Measurements from ENCODE around the gene G3BP2.
"Not testable (repeated sequence)": the region's sequence is repeated elsewhere in the genome, so short reads cannot be mapped to it uniquely, and the experiment has no call there.

Gene G3BP2

DNA sequence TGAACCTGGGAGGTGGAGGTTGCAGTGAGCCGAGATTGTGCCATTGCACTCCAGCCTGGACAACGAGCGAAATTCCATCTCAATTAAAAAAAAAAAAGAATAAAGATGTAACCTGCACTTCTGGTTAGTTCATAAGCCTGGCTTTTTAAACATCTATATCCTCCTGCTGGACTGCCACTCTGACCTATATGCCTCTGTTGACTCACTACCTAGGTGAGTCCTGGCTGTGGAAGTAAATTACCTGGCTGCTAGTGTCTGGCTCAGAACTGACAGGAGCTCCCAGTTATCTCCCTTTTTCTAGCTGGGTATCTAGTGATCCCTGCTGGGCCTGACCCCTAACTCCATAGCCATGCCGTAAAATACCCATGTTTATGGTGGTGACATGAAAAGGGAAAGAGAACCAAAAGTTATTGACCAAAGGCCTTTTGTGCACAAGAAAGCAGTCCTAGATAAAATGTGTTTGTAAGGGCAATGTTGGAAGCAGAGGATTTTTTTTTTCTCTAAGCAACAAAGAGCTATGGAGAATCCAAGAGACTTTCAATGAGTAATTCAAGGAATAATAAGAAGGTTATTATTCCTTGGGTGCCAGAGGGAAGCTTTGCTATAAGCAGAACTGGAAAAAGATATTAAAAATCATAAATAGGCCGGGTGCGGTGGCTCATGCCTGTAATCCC lies 10.4 kb upstream of the G3BP2 start:
- DNase-seq (ENCODE audit: low read depth), result no peak

DNA sequence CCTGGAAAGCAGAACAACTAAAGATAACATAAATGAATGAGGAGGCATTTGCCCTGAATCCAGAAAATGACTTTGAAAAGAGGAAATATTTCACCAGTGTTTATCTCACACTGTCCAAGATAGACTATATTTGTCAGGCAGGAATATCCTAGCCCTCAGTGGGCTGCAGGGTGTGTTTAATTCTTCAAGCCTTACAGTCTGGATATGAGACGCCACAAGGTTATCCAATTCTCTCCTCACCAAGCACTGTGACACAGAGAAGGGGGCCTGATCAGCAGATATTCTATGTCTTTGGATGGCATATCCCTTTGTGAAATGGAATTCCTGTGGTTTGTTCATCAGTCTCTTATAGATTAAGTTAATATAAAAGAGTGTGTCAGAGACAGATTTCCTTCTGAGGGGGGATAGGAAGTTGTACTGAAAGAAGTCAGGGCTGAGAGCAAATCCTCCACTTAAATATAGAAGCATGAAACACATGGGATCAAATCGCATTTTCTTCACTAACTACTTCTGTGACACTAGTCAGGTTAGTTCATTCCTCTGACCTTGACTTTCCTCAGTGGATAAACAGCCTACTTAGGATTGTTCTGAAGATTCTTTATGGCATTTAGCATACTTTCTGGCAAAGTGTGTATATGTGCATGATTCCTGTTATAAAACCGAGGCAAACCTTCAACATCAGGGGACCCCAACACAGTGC lies 6.8 kb upstream of the G3BP2 start:
- no peak for DNase-seq (ENCODE audit: low read depth)

DNA sequence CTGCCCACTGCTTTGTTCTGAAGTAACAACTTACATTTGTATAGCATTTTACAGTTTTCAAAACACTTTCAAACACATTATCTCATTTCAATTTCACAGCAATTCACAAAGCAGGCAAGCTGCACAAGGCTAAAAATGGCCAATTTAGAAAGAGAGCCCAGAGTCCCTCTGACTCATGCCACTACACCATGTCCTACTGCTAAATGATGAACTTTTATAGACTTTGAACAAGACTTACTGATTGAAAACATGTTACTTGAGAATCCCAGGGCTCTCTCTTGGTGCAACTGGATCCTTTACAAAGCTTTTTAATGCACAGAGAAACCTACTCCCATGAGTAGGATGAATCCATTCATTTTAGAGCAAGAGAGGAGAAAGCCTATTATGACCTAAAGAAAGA lies 5.8 kb upstream of the G3BP2 start:
- DNase-seq (ENCODE audit: low read depth), result no peak

DNA sequence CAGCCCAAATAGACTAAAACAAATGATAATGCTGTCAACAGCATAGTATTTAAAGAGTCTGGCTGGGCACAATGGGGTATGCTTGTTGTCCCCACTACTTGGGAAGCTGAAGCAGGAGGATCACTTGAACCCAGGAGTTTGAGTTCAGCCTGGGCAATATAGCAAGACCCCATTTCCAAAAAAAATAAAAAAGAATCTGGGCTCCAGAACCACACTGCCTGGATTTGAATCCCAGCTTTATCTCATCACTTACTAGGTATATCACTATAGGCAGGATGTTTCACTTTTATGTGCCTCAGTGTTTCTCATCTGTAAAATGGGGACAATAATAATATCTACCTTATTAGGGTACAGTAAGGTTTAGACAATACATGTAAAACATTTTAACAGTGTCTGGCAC lies 5.3 kb upstream of the G3BP2 start:
- DNase-seq (ENCODE audit: low read depth), result no peak

DNA sequence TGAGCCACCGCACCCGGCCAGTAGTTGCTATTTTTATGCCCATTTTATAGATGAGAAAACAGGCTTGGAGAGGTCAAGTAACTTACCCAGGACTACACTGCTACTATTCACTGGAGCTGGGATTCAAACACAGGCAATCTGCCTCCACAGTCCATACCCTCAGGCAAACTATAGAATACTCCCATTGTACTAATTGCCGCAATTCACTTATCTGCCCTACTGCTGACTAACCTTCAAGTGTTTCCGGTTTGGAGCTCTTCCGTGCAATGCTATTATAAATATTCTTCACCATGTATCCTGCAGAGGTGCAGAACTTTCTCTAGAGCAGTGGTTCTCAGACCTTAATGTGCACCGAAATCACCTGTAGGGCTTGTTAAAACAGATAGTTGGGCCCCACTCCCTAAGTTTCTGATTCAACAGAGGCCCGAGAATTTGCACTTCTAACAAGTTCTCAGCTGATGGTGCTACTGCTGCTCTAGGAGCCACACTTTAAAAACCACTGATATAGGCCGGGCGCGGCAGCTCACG lies 1.9 kb upstream of the G3BP2 start:
- no peak for DNase-seq (ENCODE audit: low read depth)

DNA sequence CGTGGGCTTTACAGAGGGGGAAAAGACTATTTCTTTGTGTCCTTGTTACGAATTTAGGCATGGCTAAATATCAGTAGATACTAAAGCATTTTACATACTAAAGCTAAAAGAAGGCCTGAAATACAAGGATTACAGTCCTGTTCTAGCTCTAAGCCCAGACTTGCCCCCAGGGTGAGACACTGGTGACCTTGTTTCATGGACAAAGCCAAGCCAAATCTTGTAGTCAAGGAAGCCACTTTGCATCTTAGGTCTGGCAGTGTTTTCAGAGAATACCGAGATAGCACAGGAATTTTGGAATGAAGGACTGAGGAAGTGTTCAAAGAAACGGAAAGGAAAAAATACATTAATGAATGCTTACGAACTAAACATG lies 733 bp upstream of the G3BP2 start:
- no peak for DNase-seq (ENCODE audit: low read depth)

DNA sequence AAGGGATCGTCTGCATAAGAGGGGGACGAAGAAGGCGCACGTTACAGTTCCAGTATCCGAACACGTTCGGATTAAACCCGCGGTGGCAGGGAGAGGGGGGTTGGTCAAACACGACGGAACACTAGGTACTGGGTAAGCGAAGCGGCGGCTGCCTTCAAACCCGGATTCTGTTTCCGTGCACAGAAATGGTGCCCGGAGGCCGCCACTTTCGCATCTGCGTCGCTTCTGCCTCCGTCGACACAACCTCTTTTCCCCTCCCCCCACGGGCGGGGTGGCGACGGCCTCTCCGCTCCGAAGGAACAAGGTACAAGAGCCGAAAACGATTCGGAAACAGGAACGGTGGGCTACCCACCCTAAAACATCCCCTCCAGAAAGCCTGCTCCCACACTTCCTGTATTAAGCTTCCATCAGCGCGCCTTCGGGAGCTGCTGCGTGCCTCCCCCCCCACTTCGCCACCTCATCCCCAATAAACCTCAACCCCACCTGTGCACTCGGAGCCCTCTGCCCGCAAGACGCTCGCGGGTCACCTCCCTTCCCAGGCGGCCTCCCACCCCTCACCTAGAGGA lies 667 bp downstream of the G3BP2 start:
- peak; percentile 26 for DNase-seq (ENCODE audit: low read depth)

DNA sequence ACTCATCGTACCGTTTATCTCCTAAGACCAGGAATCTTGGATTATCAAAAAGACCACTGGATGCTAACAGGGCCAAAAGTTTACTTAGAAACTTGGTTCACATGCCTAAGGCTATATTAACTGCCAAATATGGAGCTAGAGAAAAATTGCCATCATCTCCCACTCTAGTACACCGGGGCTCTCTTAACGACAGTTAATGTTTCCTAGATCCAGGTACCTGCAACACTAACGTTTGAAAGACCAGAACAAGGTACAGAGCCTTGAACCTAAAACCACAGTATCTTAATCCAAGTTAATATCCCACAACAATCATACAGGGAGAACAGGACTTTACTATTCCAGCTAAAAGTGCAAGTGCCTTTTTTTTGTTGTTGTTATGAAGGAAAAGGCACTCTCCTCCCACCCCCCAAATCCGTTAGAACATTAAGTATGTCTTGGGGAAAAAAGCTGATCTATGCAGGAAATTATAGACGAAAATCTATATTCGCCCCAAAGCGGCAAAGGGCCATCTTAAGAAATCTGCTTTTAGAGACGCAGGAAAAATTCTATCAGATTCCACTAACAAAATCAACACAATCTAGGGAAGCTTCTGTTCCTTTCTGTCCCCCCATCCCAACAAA lies 1.3 kb downstream of the G3BP2 start:
- no peak for DNase-seq (ENCODE audit: low read depth)

DNA sequence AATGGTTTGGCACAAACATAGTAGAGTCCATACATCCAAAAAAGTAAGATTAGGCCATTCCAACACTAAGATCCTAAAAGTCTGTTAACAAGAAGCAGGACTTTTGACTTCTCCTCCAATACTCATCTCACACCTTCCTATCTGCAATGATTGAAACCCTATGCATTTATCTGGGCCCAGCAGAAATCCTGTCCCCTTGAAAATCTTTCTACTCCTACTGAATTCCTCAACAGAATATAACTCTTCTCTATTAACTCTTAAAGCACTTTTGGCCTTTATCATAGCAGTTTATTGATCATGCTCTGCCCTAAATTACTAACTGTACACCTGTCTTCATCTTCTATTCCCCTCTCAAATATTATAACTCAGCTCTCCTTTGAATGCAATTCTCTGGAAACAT lies 4.6 kb downstream of the G3BP2 start:
- no peak for DNase-seq (ENCODE audit: low read depth)

DNA sequence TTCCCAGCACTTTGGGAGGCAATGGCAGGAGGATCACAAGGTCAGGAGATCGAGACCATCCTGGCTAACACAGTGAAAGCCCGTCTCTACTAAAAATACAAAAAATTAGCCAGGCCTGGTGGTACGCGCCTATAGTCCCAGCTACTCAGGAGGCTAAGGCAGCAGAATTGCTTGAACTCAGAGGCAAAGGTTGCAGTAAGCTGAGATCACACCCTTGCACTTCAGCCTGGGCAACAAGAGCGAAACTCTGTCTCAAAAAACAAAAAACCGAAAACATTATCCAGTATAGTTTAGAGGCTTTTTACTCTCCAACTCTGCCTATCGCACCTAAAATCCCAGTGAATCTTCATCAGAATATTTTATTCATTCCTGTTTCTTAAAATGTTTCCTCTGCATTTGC lies 5.6 kb downstream of the G3BP2 start:
- DNase-seq (ENCODE audit: low read depth), result not testable (repeated sequence)

DNA sequence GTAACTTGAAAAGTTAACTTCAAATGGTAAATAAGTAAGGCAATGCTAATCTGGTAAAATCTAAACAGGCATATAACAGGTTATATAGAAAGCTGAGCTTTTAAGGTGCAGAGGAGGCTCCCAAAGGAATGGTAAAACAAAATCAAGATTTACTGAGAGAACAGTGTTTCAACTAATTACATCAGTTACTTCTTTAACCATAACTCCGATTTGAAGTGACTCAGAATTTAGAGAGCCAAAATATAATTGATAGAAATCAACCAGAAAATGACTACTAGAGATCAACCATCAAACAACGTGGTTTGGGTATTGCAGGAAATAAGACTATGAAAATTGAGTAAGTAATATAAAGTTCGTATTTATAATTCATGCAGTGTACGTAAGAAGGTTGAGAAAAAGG lies 6.9 kb downstream of the G3BP2 start:
- DNase-seq (ENCODE audit: low read depth), result no peak

DNA sequence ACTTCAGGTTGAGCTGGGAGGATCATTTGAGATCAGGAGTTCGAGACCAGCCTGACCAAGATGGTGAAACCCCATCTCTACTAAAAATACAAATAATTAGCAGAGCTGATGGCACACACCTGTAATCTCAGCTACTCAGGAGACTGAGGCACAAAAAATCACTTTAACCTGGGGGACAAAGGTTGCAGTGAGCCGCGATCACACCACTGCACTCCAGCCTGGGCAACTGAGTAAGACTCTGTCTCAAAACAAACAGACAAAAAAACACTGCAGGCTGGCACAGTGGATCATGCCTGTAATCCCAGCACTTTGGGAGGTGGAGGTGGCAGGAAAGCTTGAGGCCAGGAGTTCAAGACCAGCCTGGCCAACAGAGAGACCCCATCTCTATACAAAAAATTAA lies 8.6 kb downstream of the G3BP2 start:
- not testable (repeated sequence) for DNase-seq (ENCODE audit: low read depth)

DNA sequence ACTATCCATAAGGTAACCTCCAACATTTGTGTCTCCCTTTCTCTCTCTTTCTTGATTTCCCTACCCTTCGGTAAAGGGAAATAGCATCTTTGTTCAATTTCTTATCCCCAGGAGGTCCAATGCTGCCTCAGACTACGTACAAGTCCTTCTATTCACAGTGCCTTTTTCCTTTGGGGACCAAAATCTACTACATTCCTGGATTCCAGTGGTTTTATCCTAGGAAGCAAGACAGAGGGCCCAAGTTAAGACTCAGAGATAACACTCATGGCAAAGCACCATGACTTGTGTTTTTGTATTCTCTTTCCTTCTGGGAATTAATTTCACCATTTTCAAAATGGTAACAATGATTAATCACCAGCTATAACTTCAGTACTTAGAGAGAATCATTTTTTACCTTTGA lies 10.6 kb downstream of the G3BP2 start:
- no peak for DNase-seq (ENCODE audit: low read depth)

DNA sequence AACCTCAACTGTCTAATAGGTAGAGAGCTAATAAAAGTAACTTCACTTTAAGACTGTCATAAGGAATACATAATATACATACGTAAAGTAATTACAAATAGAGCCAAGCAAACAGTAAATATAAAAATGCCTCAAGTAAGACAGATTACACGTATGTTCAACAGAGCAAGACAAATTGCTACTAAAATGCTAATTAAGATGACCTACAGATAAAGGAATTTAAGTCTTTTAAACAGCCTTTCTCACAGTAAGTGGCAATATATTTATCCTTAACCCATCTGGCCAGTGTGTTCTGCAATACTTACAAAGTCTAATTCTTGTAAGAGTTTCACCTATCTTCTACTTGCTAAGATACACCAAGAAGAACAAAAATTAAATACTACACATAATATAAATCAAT lies 12.7 kb downstream of the G3BP2 start:
- no peak for DNase-seq (ENCODE audit: low read depth)

DNA sequence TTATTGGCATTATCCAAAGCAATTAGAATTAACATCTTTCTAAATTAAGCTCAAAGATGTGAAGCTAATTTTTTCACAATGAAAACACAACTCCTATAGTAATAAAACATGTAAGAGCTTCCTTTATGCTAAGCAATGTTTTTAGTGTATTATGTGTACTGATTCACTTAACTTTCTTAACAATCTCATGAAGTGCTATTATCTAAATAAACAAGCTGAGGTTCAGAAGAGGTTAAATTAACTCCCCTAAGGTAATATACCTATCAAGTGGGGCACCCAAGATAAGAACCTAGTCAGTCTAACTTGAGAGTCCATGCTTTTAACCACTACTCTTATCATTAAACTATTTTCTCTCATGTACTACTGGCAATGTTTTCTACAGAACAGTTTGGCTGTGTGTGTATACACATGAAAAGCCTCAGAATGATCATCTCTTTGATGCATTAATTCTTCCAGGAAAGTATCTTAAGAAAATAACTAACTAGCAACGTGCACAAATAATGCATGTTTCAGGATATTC lies 13.6 kb downstream of the G3BP2 start:
- DNase-seq (ENCODE audit: low read depth), result no peak

DNA sequence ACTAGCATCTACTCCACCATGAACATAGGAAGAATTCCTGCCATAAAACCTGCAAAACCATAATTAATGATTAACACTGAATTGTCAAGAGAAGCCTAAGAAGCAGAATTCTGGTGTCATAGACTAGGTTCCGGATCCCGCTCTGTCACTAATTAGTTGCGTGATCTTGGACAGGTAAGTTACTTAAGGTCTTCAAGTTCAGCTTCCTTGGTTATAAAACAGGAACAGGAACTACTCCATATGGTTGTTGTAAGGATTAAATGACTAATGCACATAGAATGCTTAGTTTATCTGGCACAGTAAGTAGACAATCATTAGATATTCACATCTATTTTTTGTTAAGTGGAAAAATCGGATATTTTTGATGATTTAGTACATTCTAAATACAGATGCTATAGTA lies 14.3 kb downstream of the G3BP2 start:
- DNase-seq (ENCODE audit: low read depth), result no peak

DNA sequence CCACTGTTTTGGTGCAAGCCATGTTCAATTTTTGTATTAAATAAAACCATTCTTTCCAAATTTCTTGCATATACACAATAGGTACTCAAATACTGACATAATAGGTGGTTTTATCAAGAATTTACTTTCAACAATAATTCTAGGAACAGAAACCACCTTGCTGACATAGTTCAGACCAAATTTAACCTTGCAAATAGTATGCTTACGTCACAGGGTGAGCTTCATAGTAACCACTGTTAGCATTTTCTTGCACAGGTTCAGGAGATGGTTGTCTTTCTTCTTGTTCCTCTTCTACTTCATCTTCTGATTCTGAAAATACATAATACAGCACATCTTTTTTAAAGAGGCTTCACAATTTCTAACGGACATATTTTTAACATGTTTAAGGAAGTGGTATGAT lies 17.6 kb downstream of the G3BP2 start:
- no peak for DNase-seq (ENCODE audit: low read depth)

DNA sequence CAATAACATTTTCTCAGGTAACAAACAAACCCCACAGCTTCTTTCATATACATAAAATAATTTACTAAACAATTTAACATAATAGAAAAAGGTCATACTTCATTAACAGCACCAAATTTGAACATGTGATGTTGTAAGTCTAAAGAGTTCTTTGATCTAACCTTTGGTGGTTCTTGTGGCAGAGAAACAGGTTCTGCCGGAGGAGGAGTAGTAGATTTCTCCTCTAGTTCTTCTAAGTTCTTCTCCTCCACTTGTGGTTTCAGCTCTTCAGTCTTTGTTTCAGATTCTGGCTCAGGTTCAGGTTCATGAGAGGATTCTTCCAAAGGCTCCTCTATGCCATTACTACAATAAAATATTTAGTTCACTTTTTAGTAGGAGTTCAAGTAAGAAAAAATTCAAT lies 18.3 kb downstream of the G3BP2 start:
- DNase-seq (ENCODE audit: low read depth), result no peak

DNA sequence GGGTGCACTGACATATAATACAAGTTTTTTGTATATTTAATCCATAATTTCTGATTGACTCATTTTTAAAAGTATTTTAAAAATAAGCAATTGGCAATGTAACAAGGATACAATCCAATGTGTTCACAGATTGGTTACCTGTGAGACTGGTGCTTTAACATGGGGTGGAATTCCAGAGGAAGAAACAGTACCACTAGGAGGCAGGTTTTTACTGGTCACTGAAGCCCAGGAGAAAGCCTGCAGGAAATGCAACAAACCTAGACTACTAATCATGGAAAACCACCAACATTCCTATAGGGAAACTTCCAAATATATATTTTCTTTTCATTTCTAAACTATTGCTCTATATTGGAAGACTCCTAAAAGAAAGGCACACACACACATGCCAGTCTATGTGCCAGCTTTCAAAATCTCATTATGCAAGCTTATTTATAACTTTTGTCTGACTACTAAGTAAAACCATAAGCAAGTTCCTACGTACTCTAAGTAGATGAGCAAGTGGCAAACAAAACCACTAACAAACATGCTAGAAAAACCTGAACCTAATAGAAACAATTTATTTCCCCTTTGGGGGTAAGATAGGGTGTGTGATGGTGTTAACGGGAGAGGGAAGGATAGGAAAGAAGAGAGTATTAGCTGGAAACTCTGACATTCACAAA lies 19.2 kb downstream of the G3BP2 start:
- DNase-seq (ENCODE audit: low read depth), result no peak

DNA sequence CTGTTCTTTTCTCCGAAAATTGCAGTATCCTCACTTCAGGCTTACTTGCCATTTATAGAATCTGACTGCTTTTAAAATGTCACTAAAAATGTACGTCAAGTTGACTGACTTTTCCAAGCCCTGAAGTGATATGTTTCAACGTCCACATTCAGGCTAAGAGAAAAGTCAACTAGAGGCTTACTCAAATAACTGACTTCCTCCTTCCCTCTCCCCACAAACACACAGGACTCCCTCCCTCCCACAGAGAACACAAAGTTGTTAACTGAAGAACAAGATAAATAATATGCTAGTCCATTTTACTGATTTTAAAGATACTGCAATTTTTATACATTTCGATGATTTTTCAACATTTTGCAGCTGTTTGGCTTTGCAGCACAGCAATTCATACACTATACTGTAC lies 29.1 kb downstream of the G3BP2 start:
- DNase-seq (ENCODE audit: low read depth), result no peak

DNA sequence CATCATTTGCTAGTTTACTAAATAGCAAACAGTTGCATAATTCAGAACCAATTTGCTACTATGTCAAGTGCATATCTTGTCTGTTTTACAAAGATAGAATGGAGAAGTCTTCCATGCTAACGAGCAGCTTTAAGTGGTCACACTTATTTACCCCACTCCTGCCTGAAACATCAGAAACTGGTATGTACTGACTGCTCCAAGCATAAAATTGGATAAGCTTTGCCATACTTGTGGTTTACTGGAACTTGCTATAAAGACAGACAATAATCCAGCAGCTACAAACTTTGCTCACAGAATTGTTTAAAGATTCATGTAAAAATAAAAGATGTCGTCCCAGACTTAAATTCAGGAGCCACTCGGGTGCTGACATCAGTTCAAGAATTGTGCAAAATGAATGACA lies 29.6 kb downstream of the G3BP2 start:
- DNase-seq (ENCODE audit: low read depth), result no peak

DNA sequence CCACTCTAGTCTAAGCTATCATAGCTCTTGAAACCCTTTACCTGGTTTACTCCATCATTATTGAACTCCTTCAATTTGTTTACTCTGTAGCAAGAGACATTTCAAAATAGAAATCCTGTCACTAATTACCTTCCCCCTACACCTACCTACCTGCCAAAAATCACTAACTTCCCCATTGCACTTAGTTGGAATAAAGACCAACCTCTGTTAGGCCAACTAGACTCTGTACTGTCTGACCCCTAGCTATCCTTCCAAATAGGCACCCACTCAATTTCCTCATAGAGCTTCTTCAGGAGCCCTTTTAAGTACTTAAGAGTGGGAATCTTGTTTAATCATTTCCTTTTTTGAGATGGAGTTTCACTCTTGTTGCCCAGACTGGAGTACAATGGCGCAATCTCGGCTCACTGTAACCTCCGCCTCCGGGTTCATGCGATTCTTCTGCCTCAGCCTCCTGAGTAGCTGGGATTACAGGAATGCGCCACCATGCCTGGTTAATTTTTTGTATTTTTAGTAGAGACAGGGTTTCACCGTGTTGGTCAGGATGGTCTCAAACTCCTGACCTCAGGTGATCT lies 34.0 kb downstream of the G3BP2 start:
- DNase-seq (ENCODE audit: low read depth), result no peak
